Tibial nerve (tissue), 4 donors: ENCODE measurements around the gene TMX3. TPM values are rescaled to one million over a fixed set of nuclear protein-coding genes. Genes with fewer than 3 reads are reported as not detected.

Experiments used
- DNase-seq, 2 donors: peaks; one replicate each; pipeline ENCODE4 v3.0.0-alpha.2; 2019; ENCODE audit warnings: low spot score in 2 of 2
- H3K27ac ChIP-seq, 4 donors: fragments of 200-600 bp; sonication (generic) in 3 of 4; one replicate each; pipeline ENCODE4 v1.5.1; 2017 to 2019; ENCODE audit warnings: mild to moderate bottlenecking in 1 of 4
- H3K27me3 ChIP-seq, 2 donors: fragments of 200-600 bp; sonication (generic) in 1 of 2; one replicate each; pipeline versions ENCODE4 v1.5.1 to v1.6.0; 2017 to 2019
- H3K36me3 ChIP-seq, 3 donors: fragments of 200-600 bp; sonication (generic); one replicate each; pipeline ENCODE4 v1.5.1; 2018 to 2019
- H3K4me1 ChIP-seq, 4 donors: fragments of 200-600 bp; sonication (generic) in 3 of 4; one replicate each; pipeline ENCODE4 v1.5.1; 2017 to 2019
- H3K4me3 ChIP-seq, 4 donors: fragments of 200-600 bp; sonication (generic) in 3 of 4; one replicate each; pipeline ENCODE4 v1.5.1; 2017 to 2019; ENCODE audit warnings: mild to moderate bottlenecking in 1 of 4, moderate library complexity in 1 of 4
- H3K9me3 ChIP-seq, 4 donors: fragments of 200-600 bp; sonication (generic) in 3 of 4; one replicate each; pipeline ENCODE4 v1.5.1; 2017 to 2019
- CTCF ChIP-seq, 5 experiments: fragments of 200-600 bp in 3 of 5; fragments of 450-650 bp in 2 of 5; sonication (generic) in 3 of 5; IDR thresholded peaks; one replicate each; pipeline ENCODE4 v1.5.1; 2016 to 2019; ENCODE audit warnings: antibody characterized with exemption in 5 of 5, mild to moderate bottlenecking in 3 of 5, moderate library complexity in 2 of 5
- EP300 ChIP-seq, 2 donors: sonication (generic); formaldehyde crosslinking; IDR thresholded peaks; one replicate each; pipeline ENCODE4 v1.6.1; 2017; ENCODE audit warnings: antibody characterized with exemption in 2 of 2, mild to moderate bottlenecking in 1 of 2
- POLR2A ChIP-seq, 2 donors: fragments of 450-650 bp; IDR thresholded peaks; one replicate each; pipeline ENCODE4 v1.6.1; 2017; ENCODE audit warnings: antibody characterized with exemption in 2 of 2, mild to moderate bottlenecking in 2 of 2, moderate library complexity in 2 of 2
- WGBS, 2 donors: methylation state at CpG; one replicate each; pipeline ENCODE4 v1.1.5; 2018; 5-methylcytosine and 5-hydroxymethylcytosine counted together
- total RNA-seq, 4 donors: library from RNA; depleted of rRNA; stranded (reverse); fragments of >200 nt; gene quantifications; one replicate each; pipeline ENCODE4 v1.1.0, GENCODE V29; 2016

Gene TMX3
- total RNA-seq, 4 donors from 2014 or later: 30.2 to 69.0 (median 54.3) TPM

DNA sequence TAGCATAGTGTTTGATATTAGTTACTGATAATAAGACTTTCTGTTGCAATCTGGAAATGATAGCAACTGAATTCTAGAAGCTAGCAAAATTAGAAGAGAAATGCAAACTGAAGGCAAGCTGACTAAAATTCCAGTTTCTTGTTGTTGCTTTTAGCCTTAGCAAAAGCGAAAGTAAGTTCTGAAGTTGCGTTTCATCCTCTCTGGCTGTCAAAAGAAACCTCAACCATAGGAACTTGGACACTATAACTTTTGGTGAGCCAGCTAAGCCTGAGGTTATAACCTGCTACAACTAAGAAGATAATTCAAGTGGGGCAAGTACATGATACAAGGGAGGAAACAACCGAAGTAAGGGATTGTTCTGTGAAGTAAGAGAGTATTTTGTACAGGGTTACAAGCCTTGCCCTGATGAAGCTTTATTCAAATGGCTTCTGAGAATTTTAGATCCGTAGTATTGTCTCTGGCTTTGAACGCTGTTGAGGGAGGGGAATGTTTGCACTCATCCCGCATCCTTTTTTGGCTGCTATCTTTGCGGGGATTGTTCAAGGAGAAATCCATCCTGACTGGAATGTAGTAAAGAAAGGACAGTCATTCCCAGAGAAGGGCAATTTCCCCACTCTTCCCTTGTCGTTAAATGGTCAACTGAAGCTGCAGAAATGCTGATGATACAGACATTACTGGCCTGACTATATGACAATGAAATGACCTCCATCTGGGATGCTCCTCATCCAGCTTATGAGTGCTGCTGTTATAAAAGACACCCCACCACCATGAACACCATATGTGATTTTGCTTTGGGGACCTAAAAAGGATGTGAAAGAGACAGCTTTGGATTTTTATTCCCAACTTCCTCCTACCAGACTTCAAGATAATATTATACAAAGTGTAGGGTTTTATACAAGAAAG is 7.0 kb upstream of the TMX3 start:
- Histone ChIP-seq H3K36me3 (peaks cover 0 to 20% (median 0%) of the 10 kb centered on the region in 3 donors), H3K4me3 (peak overlapping the region in 3 of 4 donors; percentile 8 to 27 (median 24)), H3K27me3 (no peaks in the 10 kb centered on the region), H3K4me1 (no peaks in the 10 kb centered on the region), H3K27ac (peak overlapping the region in 3 of 4 donors; percentile 20 to 65 (median 52)), H3K9me3 (no peaks in the 10 kb centered on the region)
- no peak for TF ChIP-seq POLR2A (IDR thresholded peaks at IDR 0.05)
- TF ChIP-seq CTCF (IDR thresholded peaks at IDR 0.05): no peak
- no peak for TF ChIP-seq EP300 (IDR thresholded peaks at IDR 0.05)
- DNase-seq: no peak
- WGBS, 2 donors: 54 to 59% methylated on average over 8 of the region's 8 CpGs

DNA sequence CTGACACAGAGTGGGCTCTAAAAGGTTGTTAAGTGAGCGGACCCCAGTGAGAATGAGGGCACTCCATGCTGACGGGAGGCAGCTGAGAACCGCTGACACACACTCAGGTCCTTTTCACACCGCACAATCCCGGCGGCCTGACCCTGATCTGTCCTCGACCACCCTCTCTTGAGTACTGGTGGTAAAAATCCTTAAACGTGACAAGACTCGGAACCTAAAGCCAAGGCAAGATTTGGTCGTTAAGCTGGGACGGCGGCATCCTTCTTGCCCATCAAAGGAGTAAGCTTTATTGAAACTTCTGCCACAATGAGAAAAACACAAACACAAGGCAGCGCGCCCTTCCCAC is 569 bp downstream of the TMX3 start:
- WGBS, 2 donors: 0 to 2% methylated on average over 14 of the region's 14 CpGs
- Histone ChIP-seq H3K4me1 (peaks cover 0 to 29% (median 9%) of the 10 kb centered on the region in 4 donors), H3K27ac (peak overlapping the region; percentile 59 to 87 (median 78)), H3K9me3 (no peaks in the 10 kb centered on the region), H3K27me3 (no peaks in the 10 kb centered on the region), H3K4me3 (peak overlapping the region; percentile 85 to 98 (median 93)), H3K36me3 (peaks cover 0 to 42% (median 4%) of the 10 kb centered on the region in 3 donors)
- DNase-seq: peak in 1 of 2 donors; percentile 21
- TF ChIP-seq POLR2A (IDR thresholded peaks at IDR 0.05) (no peak), CTCF (IDR thresholded peaks at IDR 0.05) (no peak), EP300 (IDR thresholded peaks at IDR 0.05) (no peak)

DNA sequence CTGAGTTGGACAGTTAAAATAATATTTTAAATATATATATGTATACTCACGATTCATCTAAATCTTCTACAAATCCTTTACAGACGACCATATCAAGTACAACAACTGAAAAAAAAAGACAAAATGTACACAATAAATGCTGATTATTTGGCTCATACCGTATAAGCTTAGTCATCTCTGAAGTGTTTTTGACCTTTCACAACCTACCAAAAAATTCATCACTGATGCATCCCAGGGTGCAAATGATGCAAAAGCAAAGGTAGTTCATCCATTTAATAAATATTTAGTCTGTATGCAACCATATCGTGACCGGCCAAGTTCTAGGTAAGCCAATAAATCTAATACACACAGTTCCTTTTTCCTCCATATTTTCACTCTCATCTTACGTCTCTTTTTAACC is 1.1 kb downstream of the TMX3 start:
- Histone ChIP-seq H3K4me1 (peaks cover 0 to 29% (median 9%) of the 10 kb centered on the region in 4 donors), H3K36me3 (peaks cover 0 to 40% (median 4%) of the 10 kb centered on the region in 3 donors), H3K27me3 (no peaks in the 10 kb centered on the region), H3K9me3 (no peaks in the 10 kb centered on the region), H3K27ac (peak overlapping the region in 2 of 4 donors; percentile 74 to 87), H3K4me3 (peak overlapping the region; percentile 85 to 98 (median 93))
- 31 to 32% methylated on average over 6 of the region's 6 CpGs for WGBS, 2 donors
- DNase-seq: no peak
- TF ChIP-seq POLR2A (IDR thresholded peaks at IDR 0.05) (no peak), CTCF (IDR thresholded peaks at IDR 0.05) (no peak), EP300 (IDR thresholded peaks at IDR 0.05) (no peak)

- peaks cover 0 to 39% (median 4%) of the 10 kb centered on the region in 3 donors for H3K36me3 ChIP-seq
- no peak for TF ChIP-seq EP300 (IDR thresholded peaks at IDR 0.05)
- H3K9me3 ChIP-seq: no peaks in the 10 kb centered on the region
- peaks cover 0 to 29% (median 9%) of the 10 kb centered on the region in 4 donors for H3K4me1 ChIP-seq
- no peak overlapping the region for H3K4me3 ChIP-seq
- H3K27me3 ChIP-seq: no peaks in the 10 kb centered on the region
- H3K27ac ChIP-seq: no peak overlapping the region
- no peak for DNase-seq
- 71 to 77% methylated on average over 4 of the region's 4 CpGs for WGBS, 2 donors
These were observed 1.8 kb downstream of the TMX3 start for GRCh38 chr18:68713131-68713530.

DNA sequence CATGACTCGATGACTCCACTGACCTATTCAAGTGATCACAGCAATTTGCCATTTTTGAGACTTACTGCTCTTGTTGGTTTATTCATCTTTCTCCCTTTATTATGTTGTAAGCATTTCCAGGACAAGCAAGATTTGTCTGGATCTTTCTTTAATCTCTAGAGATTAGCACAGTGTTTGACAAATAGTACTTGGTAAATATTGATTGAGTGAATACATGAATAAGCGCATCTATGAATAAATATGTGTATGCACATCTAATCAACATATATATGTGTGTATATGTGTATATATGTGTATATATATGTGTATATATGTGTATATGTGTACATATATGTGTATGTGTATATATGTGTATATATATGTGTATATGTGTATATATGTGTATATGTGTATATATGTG is 7.3 kb downstream of the TMX3 start:
- Histone ChIP-seq H3K27me3 (no peaks in the 10 kb centered on the region), H3K27ac (no peak overlapping the region), H3K36me3 (peaks cover 0 to 67% (median 4%) of the 10 kb centered on the region in 3 donors), H3K4me1 (peaks cover 0 to 6% (median 0%) of the 10 kb centered on the region in 4 donors), H3K9me3 (no peaks in the 10 kb centered on the region), H3K4me3 (no peak overlapping the region)
- TF ChIP-seq POLR2A (IDR thresholded peaks at IDR 0.05): no peak
- no peak for TF ChIP-seq CTCF (IDR thresholded peaks at IDR 0.05)
- TF ChIP-seq EP300 (IDR thresholded peaks at IDR 0.05): no peak
- 88 to 90% methylated on average over 2 of the region's 2 CpGs for WGBS, 2 donors
- no peak for DNase-seq
